MCF 10A (cell line): ENCODE results near the gene CAMTA1. TPM values are rescaled to one million over a fixed set of nuclear protein-coding genes. Genes with fewer than 3 reads are reported as not detected.

Experiments used
- BruUV-seq: library from RNA; stranded (reverse); fragments of 400-500 nt; replicated peaks from 2 replicates; lab custom pipeline; 2021; lab: Mats Ljungman, UMichigan
- CTCF ChIA-PET: fragments of 300-600 bp; sonication (Branson Sonifier 250); formaldehyde crosslinking; extraction: SDS; loops from one replicate; lab custom pipeline; 2021; ENCODE audit warnings: antibody characterized with exemption, inconsistent platforms; lab: Yijun Ruan, JAX
- POLR2A ChIA-PET: fragments of 300-600, 350-650 bp; sonication (Branson Sonifier 250); formaldehyde crosslinking; extraction: SDS; loops from one replicate; lab custom pipeline; 2020; ENCODE audit warnings: antibody characterized with exemption, inconsistent platforms; lab: Yijun Ruan, JAX
- DNase-seq: peaks from one replicate; pipeline ENCODE4 v3.0.0-alpha.2; 2018; ENCODE audit not compliant: unreplicated experiment
- H3K27ac Mint-ChIP-seq: one replicate; pipeline ENCODE4 v1.8.0; 2022; ENCODE audit warnings: mild to moderate bottlenecking, low read depth, mixed read lengths; ENCODE audit not compliant: unreplicated experiment
- H3K27me3 Mint-ChIP-seq: one replicate; pipeline ENCODE4 v1.8.0; 2022; ENCODE audit warnings: mixed read lengths; ENCODE audit not compliant: insufficient read depth, unreplicated experiment
- H3K36me3 Mint-ChIP-seq: one replicate; pipeline ENCODE4 v1.8.0; 2022; ENCODE audit warnings: mild to moderate bottlenecking, moderate library complexity, mixed read lengths; ENCODE audit not compliant: insufficient read depth, unreplicated experiment
- H3K4me1 Mint-ChIP-seq: one replicate; pipeline ENCODE4 v1.8.0; 2022; ENCODE audit warnings: mixed read lengths; ENCODE audit not compliant: insufficient read depth, unreplicated experiment
- H3K4me3 Mint-ChIP-seq: one replicate; pipeline ENCODE4 v1.8.0; 2022; ENCODE audit warnings: mild to moderate bottlenecking, moderate library complexity, mixed read lengths; ENCODE audit not compliant: unreplicated experiment
- H3K9me3 Mint-ChIP-seq: one replicate; pipeline ENCODE4 v1.8.0; 2022; ENCODE audit warnings: mixed read lengths; ENCODE audit not compliant: unreplicated experiment
- CTCF ChIP-seq: fragments of 200-600 bp; IDR thresholded peaks from one replicate; pipeline ENCODE4 v1.8.0; 2022; ENCODE audit warnings: antibody characterized with exemption, mild to moderate bottlenecking; ENCODE audit not compliant: unreplicated experiment
- intact Hi-C: fragments of 100-400 bp; cut with micrococcal nuclease; formaldehyde crosslinking; loops from 2 replicates; pipeline ENCODE4 v1.14.1; 2022
- total RNA-seq: library from RNA; stranded (reverse); gene quantifications from 2 replicates; pipeline ENCODE4 v1.2.3, GENCODE V29; 2022

The CAMTA1 gene
- total RNA-seq, 1 experiment from 2014 or later = 74.1 TPM

GRCh38 chr1:7009741-7010525 lies 224.7 kb downstream of the CAMTA1 start:
- TF ChIP-seq CTCF = no peak
- DNase-seq = no peak
- intact Hi-C loops = no loop called here
- H3K4me1 Mint-ChIP-seq = no peaks in the 10 kb centered on the region
- BruUV-seq = no TSS peak
- peaks cover 74% of the 10 kb centered on the region for H3K27me3 Mint-ChIP-seq
- H3K4me3 Mint-ChIP-seq = no peak overlapping the region
- no peaks in the 10 kb centered on the region for H3K36me3 Mint-ChIP-seq
- no peaks in the 10 kb centered on the region for H3K9me3 Mint-ChIP-seq
- CTCF ChIA-PET = interaction anchor here (2.8 kb wide), 1 partner anchor 33 kb away, joined by 7 read pairs; no protein-coding TSS in a partner anchor
- H3K27ac Mint-ChIP-seq = no peak overlapping the region
- POLR2A ChIA-PET = no interaction called here

DNA sequence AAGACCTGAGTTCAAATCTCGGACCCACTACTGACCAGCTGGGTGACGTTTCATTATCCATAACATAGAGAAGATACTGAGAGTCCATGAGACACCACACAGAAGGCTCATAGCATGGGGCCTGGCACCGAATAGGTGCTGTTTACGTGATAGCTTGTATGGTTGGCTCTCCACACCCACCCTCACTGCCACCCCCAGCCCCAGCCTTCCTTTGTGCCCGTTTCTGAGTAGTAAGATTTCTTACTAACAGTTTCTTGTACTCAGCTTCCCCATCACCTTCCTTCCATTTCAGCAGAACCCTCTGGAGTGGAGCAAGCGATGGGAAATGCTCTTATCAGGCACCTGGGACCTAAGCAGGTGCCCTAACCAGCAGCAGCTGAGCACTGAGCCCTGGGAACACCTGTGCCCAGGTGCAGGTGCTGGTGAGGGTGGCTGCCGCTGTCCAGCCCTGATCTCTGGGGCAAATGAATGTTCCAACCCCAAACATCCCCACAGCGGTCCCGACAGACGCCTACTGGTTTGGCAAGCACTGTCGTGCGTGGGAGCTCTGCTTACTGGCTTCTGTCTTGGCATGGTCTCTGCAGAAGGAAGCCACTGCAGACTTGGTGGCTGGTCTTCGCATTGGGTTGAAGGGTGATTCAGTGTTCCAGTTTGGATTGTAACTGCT lies 225.4 kb downstream of the CAMTA1 start:
- no peak for DNase-seq
- BruUV-seq = no TSS peak
- Mint-ChIP-seq H3K27me3 (peaks cover 67% of the 10 kb centered on the region), H3K4me1 (no peaks in the 10 kb centered on the region), H3K36me3 (no peaks in the 10 kb centered on the region), H3K9me3 (no peaks in the 10 kb centered on the region), H3K27ac (no peak overlapping the region), H3K4me3 (no peak overlapping the region)
- TF ChIP-seq CTCF = no peak
- intact Hi-C loops = no loop called here
- POLR2A ChIA-PET = no interaction called here
- CTCF ChIA-PET = interaction anchor here (2.8 kb wide), 1 partner anchor 33 kb away, joined by 7 read pairs; no protein-coding TSS in a partner anchor

DNA sequence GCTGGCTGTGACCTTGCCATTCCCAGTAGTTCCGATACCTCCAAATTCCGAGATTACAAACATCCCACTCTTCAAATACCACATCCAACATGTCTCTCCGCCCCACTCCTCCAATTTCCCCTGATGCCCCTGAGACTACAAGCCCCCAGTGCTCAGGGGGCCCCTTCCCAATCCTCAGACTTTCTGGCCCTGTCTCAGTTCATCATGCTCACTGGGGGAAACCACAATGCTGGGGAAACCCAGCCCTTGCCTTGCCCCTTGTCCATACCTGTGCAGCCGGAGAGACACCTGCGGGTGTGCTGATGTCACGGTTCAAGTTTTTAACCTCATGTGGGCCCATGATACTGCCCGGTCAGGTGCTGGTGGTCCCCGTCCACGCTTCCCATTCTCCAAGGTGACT lies 226.6 kb downstream of the CAMTA1 start:
- no TSS peak for BruUV-seq
- peaks cover 55% of the 10 kb centered on the region for H3K27me3 Mint-ChIP-seq
- H3K27ac Mint-ChIP-seq = no peak overlapping the region
- CTCF ChIA-PET = no interaction called here
- H3K9me3 Mint-ChIP-seq = no peaks in the 10 kb centered on the region
- H3K4me1 Mint-ChIP-seq = no peaks in the 10 kb centered on the region
- POLR2A ChIA-PET = no interaction called here
- TF ChIP-seq CTCF = no peak
- DNase-seq = no peak
- no peaks in the 10 kb centered on the region for H3K36me3 Mint-ChIP-seq
- no peak overlapping the region for H3K4me3 Mint-ChIP-seq
- intact Hi-C loops = no loop called here

DNA sequence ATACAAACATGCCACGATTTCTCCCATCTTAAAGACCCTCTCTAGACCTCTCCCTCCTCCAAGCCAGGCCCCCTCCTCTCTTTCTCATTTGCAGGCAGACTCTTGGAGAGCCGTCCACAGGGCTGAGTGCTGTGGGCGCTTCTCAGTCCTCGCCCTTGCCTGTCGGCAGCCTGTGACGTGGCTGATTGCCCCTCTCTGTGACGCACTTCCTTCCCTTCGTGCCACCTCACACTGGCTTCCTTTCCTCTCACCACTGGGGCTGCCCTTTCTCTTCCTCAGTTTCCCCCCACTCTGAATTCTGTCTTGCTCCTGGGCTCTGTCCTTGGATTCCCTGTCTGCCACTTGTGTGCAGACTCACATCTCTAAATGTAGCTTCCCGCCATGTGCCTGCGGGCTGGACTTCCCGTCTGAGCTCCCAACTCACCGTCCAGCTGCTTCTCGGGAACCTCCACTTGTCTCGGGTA lies 227.2 kb downstream of the CAMTA1 start:
- H3K27me3 Mint-ChIP-seq = peaks cover 49% of the 10 kb centered on the region
- POLR2A ChIA-PET = no interaction called here
- CTCF ChIA-PET = no interaction called here
- no peaks in the 10 kb centered on the region for H3K36me3 Mint-ChIP-seq
- H3K27ac Mint-ChIP-seq = no peak overlapping the region
- no peaks in the 10 kb centered on the region for H3K4me1 Mint-ChIP-seq
- H3K9me3 Mint-ChIP-seq = no peaks in the 10 kb centered on the region
- intact Hi-C loops = no loop called here
- BruUV-seq = no TSS peak
- H3K4me3 Mint-ChIP-seq = no peak overlapping the region
- no peak for DNase-seq
- TF ChIP-seq CTCF = no peak
